Measurements from ENCODE around the gene CSNK2A1.

DNA sequence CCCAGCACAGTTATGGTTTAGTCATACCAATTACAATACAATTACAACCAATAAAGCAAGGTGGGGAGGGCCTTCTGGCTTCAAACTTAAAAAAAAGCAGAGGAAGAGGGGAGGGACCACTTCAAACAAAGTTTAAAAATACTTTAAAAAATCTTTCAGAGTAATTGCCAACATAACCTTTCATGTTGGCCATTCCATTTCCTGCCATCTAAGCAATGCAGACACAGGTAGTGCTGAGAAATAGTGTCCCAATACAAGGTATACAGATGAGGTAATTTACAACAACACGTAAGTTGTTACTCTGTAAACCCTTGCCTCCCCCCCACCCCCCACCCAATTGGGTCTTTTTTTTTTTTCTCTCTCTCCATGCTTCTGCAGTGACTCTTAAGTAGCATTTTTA is 62.4 kb downstream of the CSNK2A1 start:
- TF ChIP-seq, protein P1, sequence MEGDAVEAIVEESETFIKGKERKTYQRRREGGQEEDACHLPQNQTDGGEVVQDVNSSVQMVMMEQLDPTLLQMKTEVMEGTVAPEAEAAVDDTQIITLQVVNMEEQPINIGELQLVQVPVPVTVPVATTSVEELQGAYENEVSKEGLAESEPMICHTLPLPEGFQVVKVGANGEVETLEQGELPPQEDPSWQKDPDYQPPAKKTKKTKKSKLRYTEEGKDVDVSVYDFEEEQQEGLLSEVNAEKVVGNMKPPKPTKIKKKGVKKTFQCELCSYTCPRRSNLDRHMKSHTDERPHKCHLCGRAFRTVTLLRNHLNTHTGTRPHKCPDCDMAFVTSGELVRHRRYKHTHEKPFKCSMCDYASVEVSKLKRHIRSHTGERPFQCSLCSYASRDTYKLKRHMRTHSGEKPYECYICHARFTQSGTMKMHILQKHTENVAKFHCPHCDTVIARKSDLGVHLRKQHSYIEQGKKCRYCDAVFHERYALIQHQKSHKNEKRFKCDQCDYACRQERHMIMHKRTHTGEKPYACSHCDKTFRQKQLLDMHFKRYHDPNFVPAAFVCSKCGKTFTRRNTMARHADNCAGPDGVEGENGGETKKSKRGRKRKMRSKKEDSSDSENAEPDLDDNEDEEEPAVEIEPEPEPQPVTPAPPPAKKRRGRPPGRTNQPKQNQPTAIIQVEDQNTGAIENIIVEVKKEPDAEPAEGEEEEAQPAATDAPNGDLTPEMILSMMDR (IDR thresholded peaks at IDR 0.05) = no peak
- no peak for TF ChIP-seq POLR2A (IDR thresholded peaks at IDR 0.05)
